Brain pericyte (primary cell): ENCODE data around the gene CCDC127.
"Not testable (repeated sequence)": the region's sequence is repeated elsewhere in the genome, so short reads cannot be mapped to it uniquely, and the experiment has no call there.

ENCODE experiments used
- DNase-seq: peaks from one replicate; pipeline ENCODE4 v3.0.0-alpha.2; 2012; ENCODE audit warnings: low read depth, low spot score

Gene CCDC127, protein sequence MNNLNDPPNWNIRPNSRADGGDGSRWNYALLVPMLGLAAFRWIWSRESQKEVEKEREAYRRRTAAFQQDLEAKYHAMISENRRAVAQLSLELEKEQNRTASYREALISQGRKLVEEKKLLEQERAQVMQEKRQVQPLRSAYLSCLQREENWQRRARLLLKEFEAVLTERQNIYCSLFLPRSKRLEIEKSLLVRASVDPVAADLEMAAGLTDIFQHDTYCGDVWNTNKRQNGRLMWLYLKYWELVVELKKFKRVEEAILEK

DNA sequence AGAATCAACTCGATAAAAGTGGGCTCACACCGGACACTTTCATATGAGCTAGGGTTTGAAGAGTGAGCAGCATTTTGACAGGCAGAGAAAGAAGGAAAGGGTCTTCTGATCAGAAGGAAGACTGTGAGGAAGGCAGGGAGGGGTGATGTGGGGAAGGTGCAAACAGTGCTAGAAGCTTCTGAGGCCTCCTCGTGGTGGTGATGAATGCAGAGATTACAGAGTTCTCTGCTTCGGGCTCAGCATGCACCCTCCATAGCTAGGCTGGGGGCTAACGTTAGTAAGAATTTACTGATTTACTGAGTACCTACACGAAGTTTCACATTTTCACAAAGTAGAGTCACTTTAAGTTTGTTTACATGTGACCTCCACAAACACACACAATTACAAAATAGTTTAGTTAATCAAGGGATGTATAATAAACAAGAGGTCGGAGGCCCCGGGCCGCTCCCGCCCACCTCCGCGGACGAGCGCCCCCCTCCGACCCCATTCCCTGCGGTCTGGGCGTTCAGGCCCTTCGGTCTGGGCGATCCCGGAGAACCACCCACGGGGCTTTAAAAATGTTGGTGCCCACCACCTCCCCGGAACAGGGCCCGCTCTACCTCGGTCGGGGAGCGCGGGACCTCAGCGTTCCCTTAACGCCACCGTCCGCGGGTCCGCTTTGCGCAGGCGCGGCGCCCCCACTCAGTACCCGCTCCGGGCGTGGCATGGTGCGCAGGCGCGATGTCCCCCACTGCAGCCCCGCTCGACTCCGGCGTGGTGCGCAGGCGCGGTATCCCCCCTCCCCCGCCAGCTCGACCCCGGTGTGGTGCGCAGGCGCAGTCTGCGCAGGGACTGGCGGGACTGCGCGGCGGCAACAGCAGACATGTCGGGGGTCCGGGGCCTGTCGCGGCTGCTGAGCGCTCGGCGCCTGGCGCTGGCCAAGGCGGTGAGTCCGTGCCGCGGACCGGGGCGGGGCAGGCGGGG lies at the start of gene CCDC127, which contains the start of gene SDHA:
CCDC127 (minus strand) TSS at position 660 of the 963 bp plus-strand sequence. CDS start 1,304 bp downstream, outside the sequence.
SDHA (plus strand) TSS at position 827 of the 963 bp plus-strand sequence; CDS start at position 863, 36 bp downstream.
- peak; percentile 87 for DNase-seq

GRCh38 chr5:267716-268115 lies 49.8 kb upstream of the CCDC127 start:
- no peak for DNase-seq

DNA sequence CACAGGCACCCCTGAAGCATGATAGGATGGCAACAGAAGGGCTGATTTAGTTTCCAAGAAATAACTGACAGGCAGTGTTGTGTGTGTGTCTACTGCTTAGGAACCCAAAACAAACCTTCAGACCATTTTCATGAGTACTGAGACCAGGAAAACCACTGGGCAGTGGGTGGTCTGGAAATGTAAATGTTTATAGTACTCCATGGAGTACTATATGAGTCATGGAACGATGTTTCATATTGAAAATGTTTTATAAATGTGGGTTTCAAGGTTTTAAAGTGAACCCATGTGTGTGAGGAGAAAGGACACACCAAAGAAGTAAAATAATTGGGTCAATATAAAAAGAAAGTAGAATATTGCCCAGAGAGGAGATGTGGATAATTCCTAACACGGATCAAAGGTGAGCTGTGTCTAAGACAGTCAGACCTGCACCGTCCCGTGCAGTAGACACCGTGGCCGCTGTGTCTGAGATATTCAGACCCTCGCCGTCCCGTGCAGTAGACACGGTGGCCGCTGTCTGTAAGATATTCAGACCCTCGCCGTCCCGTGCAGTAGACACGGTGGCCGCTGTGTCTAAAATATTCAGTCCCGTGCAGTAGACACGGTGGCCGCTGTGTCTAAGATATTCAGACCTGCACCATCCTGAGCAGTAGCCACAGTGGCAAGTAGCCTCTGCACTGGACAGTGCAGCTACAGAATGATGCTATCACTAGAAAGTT lies 48.5 kb upstream of the CCDC127 start:
- DNase-seq, result peak; percentile 77

- no peak for DNase-seq
Observed at GRCh38 chr5:264338-264737, 46.4 kb upstream of the CCDC127 start.

- peak; percentile 69 for DNase-seq
Observed at GRCh38 chr5:263275-263974, 45.5 kb upstream of the CCDC127 start.

DNA sequence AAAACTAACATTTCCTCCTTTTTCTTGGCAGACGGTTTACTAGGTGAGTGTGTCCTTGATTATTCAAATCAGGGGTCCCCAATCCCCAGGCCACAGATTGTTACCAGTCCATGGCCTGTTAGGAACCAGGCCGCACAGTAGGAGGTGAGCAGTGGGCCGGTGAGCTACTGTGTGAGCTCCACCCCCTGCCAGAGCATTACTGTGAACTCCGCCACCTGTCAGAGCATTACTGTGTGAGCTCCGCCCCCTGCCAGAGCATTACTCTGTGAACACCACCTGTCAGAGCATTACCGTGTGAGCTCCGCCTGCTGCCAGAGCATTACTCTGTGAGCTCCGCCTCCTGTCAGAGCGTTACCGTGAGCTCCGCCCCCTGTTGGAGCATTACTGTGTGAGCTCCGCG lies 39.2 kb upstream of the CCDC127 start:
- DNase-seq, result no peak

- not testable (repeated sequence) for DNase-seq
Observed at GRCh38 chr5:256347-256746, 38.4 kb upstream of the CCDC127 start.

- DNase-seq, result not testable (repeated sequence)
Observed at GRCh38 chr5:255116-255515, 37.2 kb upstream of the CCDC127 start.

- not testable (repeated sequence) for DNase-seq
Observed at GRCh38 chr5:254322-254721, 36.4 kb upstream of the CCDC127 start.

DNA sequence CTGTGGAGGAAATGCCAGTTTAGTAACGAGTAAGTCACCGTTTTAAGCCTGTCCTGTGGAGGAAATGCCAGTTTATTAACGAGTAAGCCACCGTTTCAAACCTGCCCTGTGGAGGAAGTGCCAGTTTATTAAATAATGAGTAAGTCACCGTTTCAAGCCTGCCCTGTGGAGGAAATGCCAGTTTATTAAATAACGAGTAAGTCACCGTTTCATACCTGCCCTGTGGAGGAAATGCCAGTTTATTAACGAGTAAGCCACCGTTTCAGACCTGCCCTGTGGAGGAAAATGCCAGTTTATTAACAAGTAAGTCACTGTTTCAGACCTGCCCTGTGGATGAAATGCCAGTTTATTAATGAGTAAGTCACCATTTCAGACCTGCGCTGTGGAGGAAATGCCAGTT lies 34.6 kb upstream of the CCDC127 start:
- DNase-seq, result no peak

GRCh38 chr5:251975-252374 lies 34.0 kb upstream of the CCDC127 start:
- not testable (repeated sequence) for DNase-seq

DNA sequence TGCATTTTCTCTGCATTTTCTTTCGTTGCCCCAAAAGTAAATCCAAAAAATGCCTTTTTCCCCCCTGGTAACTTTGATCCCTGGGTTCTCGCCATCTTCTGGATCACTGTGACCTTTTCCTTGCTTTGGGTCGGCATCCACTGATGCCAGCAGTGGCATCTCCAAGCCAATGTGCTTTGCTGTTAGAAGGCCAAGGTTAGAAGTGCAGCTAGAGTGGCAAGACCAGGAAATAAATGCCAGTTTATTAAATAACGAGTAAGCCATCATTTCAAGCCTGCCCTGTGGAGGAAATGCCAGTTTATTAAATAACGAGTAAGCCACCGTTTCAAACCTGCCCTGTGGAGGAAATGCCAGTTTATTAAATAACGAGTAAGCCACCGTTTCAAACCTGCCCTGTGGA lies 33.6 kb upstream of the CCDC127 start:
- DNase-seq, result not testable (repeated sequence)

DNA sequence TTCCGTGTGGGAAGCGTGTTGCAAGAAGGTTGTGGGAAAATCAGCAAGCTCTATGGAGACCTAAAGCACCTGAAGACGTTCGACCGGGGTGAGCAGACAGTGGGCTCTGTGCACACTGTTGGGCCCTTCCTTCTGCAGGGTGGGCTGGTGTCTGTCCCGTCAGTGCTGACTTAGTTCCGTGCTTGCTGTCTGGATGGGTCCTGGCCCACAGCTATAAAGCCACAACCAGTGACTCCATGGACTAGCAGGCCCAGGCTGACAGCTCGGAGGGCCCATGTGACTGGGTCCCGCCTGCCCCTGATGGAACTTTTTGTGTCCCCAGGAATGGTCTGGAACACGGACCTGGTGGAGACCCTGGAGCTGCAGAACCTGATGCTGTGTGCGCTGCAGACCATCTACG lies 33.1 kb upstream of the CCDC127 start:
- DNase-seq, result not testable (repeated sequence)

- not testable (repeated sequence) for DNase-seq
Observed at GRCh38 chr5:250396-250795, 32.4 kb upstream of the CCDC127 start.

DNA sequence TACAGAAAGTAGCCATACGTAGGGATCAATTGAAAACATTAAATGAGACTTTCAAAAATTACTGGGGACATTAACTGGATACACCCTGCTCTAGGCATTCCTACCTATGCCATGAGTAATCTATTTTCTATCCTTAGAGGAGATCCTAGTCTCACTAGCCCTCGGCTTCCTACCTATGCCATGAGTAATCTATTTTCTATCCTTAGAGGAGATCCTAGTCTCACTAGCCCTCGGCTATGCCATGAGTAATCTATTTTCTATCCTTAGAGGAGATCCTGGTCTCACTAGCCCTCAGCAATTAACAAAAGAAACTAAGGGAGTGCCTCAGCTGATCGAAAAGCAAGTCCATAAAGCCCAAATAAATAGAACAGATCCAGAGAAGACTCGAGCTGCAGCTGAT lies 27.8 kb upstream of the CCDC127 start:
- DNase-seq, result not testable (repeated sequence)

- DNase-seq, result not testable (repeated sequence)
Observed at GRCh38 chr5:243683-244367, 25.9 kb upstream of the CCDC127 start.

DNA sequence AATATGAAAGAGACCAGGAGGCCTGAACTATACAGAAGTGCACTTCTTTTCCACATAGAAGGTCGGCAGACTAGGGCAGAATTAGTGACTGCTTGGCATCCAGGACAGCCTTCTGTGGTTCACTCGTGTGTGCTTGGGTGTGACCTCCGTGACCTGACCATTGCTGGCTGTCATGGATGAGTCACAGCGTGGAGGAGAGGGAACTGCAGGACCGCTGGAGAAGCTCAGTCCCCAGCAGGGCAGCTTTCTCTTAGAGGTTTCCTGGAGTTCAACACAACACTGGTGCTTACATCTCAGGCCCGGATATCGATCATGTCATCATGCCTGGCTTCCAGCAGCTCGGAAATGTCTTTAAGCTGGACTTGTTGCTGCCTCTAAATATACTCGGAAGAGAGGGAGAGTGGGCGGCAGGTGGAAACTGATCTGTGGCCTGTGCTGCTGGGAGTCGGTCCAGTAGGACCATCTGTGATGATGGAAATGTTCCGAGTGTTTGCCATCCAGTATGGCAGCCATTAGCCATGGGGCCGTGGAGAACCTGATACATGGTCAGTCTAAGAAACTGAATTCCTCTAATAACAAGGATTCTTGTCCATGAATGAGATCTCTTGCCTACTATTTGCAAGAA lies 23.2 kb upstream of the CCDC127 start:
- not testable (repeated sequence) for DNase-seq

DNA sequence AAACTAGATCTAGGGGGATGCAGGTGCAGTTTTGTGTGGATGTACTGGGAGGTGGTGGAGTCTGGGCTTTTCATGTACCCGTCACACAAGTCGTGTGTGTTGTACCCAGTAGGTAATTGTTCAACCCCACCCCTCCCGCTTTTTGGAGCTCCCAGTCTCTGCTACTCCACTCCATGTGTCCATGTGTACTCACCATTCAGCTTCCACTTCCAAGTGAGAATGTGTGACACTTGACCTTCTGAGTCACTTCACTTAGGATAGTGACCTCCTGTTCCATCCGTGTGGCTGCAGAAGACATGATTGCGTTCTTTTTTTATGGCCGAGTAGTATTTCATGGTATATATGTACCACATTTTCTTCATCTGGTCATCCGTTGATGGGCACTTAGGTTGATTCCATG lies 22.6 kb upstream of the CCDC127 start:
- not testable (repeated sequence) for DNase-seq

- DNase-seq, result not testable (repeated sequence)
Observed at GRCh38 chr5:237931-238330, 20.0 kb upstream of the CCDC127 start.

DNA sequence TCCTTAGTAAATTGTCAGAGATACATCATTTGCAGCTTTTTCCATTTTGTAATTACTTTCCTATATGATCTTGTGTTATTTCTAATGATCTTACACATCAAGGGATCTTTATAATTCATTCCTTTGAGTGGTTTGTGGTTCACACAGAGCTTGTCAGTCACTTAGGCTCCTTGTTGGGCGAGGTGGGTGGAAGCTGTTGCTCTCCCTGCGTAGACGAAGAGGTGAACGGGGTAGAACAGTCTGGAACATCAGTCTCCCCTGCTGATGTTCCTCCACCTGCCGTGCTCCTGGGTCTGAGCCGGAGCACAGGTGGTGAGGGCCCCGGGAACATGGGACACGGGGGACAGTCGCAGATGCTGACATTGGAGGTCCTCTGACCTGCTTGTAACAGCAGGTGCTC lies 17.6 kb upstream of the CCDC127 start:
- DNase-seq, result not testable (repeated sequence)
